Measurements from ENCODE around the gene CDIP1.

Gene CDIP1

GRCh38 chr16:4513086-4513860 is 25.3 kb downstream of the CDIP1 start:
- DNase-seq = no peak

- DNase-seq = no peak
Measured at GRCh38 chr16:4512473-4512872, 26.1 kb downstream of the CDIP1 start.

DNA sequence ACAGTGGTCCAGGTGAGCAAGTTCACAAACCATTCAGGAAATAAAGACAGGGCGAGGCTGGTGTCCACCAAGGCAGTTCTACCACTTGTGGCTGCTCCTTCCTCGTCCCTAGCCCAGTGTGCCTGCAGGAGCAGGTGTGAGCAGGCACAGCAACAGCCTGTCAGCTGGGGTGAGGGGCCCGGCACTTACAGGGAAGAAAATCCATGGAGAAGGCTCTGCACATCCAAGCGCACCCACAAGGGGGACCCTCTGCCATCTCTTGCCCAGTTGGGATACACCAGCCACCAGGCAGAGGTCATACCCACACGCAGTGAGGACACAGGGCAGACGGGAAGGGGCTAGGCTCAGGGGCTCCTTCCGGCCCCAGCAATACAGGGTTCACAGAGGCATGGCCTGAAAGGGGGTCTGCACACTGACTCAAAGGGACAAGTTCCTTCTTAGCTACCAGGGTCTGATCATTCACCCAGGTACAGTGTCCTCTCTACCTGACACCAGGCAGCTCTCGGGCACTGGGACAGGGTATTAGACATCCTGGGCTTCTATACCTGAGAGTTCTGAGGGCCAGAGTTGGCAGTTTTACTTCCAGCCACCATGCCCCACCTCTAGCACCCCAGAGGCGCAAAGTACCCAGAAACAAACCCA is 27.0 kb downstream of the CDIP1 start:
- DNase-seq = no peak

DNA sequence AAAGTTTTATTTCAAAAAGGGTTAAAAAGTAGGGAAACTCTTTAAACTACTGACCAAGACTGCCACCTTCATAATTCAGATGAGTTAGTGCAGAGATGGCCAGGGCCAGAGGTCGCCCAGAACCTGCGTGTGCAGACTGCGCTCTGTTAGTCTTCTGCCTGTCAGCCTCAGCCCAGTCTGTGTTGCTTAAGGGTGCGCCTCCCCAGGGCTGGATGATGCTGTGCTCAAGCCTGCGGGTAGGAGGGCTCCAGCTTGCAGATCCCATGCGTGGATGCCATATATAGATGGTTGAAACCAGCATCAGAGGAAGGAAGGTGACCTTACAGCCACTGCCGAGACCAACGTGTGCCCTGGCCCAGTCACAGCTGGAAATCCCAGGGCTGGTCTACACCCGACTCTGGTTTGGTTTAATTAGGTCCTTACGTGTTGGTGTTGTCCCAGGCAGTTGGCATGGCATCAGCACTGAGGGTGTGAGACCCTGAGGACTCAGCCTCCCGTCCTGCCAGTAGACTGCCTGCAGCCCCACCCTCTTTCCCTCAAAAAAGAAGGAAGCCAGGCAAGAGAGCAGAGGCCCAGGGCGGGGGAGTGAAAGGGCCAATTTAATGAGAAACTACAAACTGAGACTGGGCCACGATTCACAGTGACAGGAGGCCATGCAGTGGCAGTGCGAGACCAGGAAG is 27.7 kb downstream of the CDIP1 start:
- no peak for DNase-seq

GRCh38 chr16:4510131-4510530 is 28.4 kb downstream of the CDIP1 start:
- no peak for DNase-seq

GRCh38 chr16:4509420-4509819 is 29.2 kb downstream of the CDIP1 start:
- no peak for DNase-seq

GRCh38 chr16:4508806-4509205 is 29.8 kb downstream of the CDIP1 start:
- no peak for DNase-seq

- no peak for DNase-seq
Measured at GRCh38 chr16:4507588-4508345, 30.8 kb downstream of the CDIP1 start.

- peak; percentile 32 to 59 for DNase-seq
Measured at GRCh38 chr16:4506450-4506849, 32.1 kb downstream of the CDIP1 start.

- DNase-seq = peak; percentile 40 to 76
Measured at GRCh38 chr16:4505356-4506147, 33.0 kb downstream of the CDIP1 start.

- no peak for DNase-seq
Measured at GRCh38 chr16:4501071-4501478, 37.5 kb downstream of the CDIP1 start.

DNA sequence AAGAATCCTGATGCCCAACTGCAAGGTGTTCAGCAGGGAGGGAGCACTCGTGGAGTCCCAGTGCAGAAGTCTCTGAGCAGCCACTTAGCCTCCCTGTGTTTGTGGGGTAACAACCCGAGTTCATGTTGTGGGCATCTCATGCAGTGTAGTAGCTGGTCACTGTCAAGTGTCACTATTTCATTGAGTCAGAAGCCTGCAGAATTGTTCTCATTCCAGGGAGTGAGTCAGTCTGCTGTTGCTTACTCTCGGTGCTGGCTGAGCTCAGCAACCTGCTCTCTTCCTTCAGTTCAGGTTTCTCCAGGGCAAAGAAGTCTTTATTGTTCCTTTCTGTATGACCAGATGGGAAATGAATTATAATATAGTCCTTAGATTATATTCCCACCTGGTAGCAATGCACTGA is 38.3 kb downstream of the CDIP1 start:
- no peak for DNase-seq

- DNase-seq = no peak
Measured at GRCh38 chr16:4499196-4499555, 39.4 kb downstream of the CDIP1 start.

DNA sequence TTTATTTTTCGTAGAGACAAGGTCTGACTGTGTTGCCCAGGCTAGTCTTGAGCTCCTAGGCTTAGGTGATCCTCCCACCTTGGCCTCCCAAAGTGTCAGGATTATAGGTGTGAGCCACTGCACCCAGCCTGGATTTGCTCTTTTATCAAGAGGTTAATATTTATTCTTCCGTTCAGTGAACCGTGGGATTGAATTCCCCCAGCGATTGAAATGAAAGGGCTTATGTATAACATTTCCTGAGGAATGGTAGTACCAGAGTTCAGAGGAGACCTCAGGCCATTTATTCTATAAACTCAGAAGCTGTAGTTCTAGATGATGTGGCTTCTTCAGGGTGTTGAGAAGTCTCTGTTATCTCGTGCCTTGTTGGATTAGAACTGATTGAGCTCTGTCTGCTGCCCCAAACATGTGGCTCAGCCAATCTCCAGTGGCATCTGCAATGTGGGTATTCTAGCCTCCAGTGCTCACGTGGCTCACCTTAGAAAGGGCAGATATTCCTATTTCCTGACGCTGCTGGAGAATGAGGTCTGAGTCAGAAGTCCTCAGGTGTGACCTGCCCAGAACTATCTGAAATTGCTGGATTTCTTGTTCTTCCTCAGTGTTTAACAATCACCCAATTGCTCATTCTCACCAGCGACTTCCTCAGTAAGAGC is 39.9 kb downstream of the CDIP1 start:
- DNase-seq = no peak

DNA sequence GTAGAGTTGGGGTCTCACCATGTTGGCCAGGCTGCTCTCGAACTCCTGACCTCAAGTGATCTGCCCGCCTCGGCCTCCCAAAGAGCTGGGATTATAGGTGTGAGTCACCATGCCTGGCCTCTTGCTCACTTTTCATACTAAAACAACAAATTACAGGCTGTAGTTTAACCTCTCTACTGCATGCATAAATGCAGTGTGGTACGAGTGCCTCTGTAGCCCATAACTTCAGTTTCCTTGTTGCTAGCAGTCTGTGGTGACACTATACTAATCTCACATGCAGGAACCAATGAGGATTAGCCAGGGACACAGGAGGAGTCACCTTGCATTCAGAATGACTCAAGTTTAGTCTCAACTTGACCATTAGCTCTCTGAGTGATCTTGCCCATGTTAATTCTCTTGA is 42.3 kb downstream of the CDIP1 start:
- no peak for DNase-seq

GRCh38 chr16:4495766-4496165 is 42.8 kb downstream of the CDIP1 start:
- DNase-seq = no peak

GRCh38 chr16:4494746-4495490 is 43.7 kb downstream of the CDIP1 start:
- no peak for DNase-seq

- no peak for DNase-seq
Measured at GRCh38 chr16:4491898-4492297, 46.7 kb downstream of the CDIP1 start.

DNA sequence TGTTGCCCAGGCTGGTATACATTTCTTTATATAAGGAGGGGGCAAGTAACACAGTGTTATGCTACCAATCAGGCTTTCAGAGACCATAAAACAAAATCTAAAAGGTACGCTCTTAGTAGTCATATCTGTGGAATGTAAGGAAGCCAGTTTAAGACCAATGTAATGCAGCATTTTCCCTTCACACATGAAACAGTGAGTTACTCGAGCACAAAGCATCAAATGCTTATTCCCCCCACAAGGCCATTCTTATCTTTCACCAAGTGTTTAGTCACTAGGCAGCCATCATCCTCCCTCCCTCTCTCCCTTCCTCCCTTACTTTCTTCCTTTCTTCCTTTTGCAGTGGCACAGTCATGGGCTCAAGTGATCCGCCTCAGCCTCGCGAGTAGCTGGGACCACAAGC is 49.5 kb downstream of the CDIP1 start:
- no peak for DNase-seq

GRCh38 chr16:4488499-4488967 is 50.0 kb downstream of the CDIP1 start:
- DNase-seq = no peak

- DNase-seq = no peak
Measured at GRCh38 chr16:4487955-4488498, 50.5 kb downstream of the CDIP1 start.

All from stimulated activated CD4-positive, alpha-beta T cell treated with anti-CD3 and anti-CD28 coated beads, Interleukin-4, amount 100 ng/mL, for 4 hours (primary cell).